NB4 (cell line): ENCODE measurements around the gene S100A1.

Source experiments
- POLR2A ChIP-seq: IDR thresholded peaks from 2 replicates; pipeline ENCODE4 v1.6.1; 2011; ENCODE audit warnings: mild to moderate bottlenecking; ENCODE audit not compliant: insufficient read length; ENCODE audit errors: extremely low read depth
- TF ChIP-seq, protein P1 (sequence below): IDR thresholded peaks from one replicate; pipeline ENCODE4 v1.5.1; 2012; ENCODE audit warnings: low read depth, low read length

DNA sequence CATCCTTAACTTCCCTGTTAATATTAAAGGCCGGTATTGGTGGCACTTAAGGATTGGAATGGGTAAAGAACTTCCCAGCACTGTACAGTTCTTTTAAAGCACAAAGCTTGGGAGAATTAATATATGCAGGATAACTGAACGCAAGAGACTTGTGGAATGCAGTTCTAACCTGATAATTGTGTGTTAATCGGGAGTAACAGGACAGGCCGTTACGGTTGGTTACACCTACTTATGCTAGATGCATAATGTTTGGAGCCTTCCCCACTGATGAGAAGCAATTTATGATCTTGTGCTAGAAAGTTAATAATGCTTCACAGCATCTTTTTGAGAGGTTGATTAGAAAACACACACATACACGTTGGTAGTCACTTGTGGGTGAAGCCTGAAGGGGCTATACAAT lies 12.6 kb downstream of the S100A1 start:
- TF ChIP-seq, protein P1, sequence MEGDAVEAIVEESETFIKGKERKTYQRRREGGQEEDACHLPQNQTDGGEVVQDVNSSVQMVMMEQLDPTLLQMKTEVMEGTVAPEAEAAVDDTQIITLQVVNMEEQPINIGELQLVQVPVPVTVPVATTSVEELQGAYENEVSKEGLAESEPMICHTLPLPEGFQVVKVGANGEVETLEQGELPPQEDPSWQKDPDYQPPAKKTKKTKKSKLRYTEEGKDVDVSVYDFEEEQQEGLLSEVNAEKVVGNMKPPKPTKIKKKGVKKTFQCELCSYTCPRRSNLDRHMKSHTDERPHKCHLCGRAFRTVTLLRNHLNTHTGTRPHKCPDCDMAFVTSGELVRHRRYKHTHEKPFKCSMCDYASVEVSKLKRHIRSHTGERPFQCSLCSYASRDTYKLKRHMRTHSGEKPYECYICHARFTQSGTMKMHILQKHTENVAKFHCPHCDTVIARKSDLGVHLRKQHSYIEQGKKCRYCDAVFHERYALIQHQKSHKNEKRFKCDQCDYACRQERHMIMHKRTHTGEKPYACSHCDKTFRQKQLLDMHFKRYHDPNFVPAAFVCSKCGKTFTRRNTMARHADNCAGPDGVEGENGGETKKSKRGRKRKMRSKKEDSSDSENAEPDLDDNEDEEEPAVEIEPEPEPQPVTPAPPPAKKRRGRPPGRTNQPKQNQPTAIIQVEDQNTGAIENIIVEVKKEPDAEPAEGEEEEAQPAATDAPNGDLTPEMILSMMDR = no peak
- no peak for TF ChIP-seq POLR2A
